GM12892 (cell line): ENCODE data around the gene SCIN.

Experiments used
- POLR2A ChIP-seq: IDR thresholded peaks from 2 replicates; pipeline ENCODE4 v1.6.1; 2011; ENCODE audit warnings: low read depth, low read length, control low read depth
- POLR2AphosphoS5 ChIP-seq: IDR thresholded peaks from 2 replicates; pipeline ENCODE4 v1.6.1; 2011; ENCODE audit warnings: low read depth, low read length, control low read depth

DNA sequence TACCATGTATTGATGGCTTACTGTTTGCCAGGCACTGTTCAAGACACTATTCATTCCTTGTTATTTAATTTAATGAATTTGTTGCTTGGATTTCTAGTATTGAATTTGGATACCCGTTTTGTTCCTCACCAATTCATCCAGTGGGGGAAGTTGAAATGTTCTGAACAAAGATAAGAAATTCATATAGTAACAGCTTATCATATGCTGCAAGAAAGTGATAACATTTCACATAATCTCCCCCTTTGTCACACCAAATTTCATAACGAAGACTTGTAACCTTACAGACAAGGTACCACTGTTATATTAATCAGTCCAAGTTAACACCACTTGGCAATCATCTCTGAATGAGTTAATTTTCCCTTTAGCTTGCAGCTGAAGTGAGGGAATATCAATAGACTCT is 42.1 kb downstream of the SCIN start:
- TF ChIP-seq POLR2AphosphoS5 (no peak), POLR2A (no peak)
